Ovary (tissue), 1 donor: Measurements from ENCODE around the gene NFE2L2.

ENCODE experiments used
- EP300 ChIP-seq: sonication (generic); formaldehyde crosslinking; IDR thresholded peaks from one replicate; pipeline ENCODE4 v1.6.1; 2017; ENCODE audit warnings: antibody characterized with exemption
- POLR2A ChIP-seq: fragments of 450-650 bp; IDR thresholded peaks from one replicate; pipeline ENCODE4 v1.6.1; 2017; ENCODE audit warnings: antibody characterized with exemption, mild to moderate bottlenecking, moderate library complexity

DNA sequence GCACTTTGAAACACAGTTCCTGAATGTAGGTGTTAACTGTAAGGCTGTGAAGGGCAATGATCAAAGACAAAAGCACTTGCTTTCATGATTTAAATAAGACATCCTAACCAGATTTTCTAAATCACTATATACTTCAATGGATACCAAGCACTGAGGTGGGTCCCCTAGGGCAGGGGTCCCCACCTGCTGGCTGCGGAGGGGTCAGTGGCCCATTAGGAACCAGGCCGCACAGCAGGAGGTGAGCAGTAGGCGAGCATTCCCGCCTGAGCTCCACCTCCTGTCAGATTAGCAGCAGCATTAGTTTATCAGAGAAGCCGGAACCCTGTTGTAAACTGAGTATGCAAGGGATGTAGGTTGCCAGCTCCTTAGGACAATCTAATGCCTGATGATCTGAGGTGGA is 7.1 kb downstream of the NFE2L2 start:
- TF ChIP-seq POLR2A (no peak), EP300 (no peak)
